Thymus (tissue), 11 donors: ENCODE results near the gene N4BP2L1. TPM values are rescaled to one million over a fixed set of nuclear protein-coding genes. Genes with fewer than 3 reads are reported as not detected.
A peak's percentile ranks its signal among the peaks of the same experiment; 100 is the strongest.

Experiments
- DNase-seq, 9 donors: peaks; one replicate each; pipeline ENCODE4 v3.0.0-alpha.2; 2013; ENCODE audit warnings: low spot score in 9 of 9, low read depth in 6 of 9, missing footprints in 1 of 9
- H3K27ac ChIP-seq, 2 donors: one replicate each; pipeline ENCODE4 v1.5.1; 2013; ENCODE audit warnings: control low read depth in 1 of 2, low read depth in 1 of 2, low read length in 1 of 2, mild to moderate bottlenecking in 1 of 2, moderate library complexity in 1 of 2
- H3K27me3 ChIP-seq, 2 donors: one replicate each; pipeline ENCODE4 v1.5.1; 2013; ENCODE audit warnings: low read length in 1 of 2; ENCODE audit not compliant: control insufficient read depth in 2 of 2, insufficient read depth in 1 of 2
- H3K36me3 ChIP-seq, 2 donors: one replicate each; pipeline ENCODE4 v1.5.1; 2013; ENCODE audit warnings: low read length in 1 of 2, mild to moderate bottlenecking in 1 of 2, moderate library complexity in 1 of 2; ENCODE audit not compliant: control insufficient read depth in 2 of 2, insufficient read depth in 2 of 2
- H3K4me1 ChIP-seq, 2 donors: one replicate each; pipeline ENCODE4 v1.5.1; 2013; ENCODE audit warnings: low read length in 2 of 2; ENCODE audit not compliant: control insufficient read depth in 2 of 2, insufficient read depth in 2 of 2
- H3K4me3 ChIP-seq, 2 donors: one replicate each; pipeline ENCODE4 v1.5.1; 2013; ENCODE audit warnings: low read length in 2 of 2, control low read depth in 1 of 2, mild to moderate bottlenecking in 1 of 2
- H3K9me3 ChIP-seq, 2 donors: one replicate each; pipeline ENCODE4 v1.5.1; 2013; ENCODE audit warnings: low read length in 1 of 2, mild to moderate bottlenecking in 1 of 2; ENCODE audit not compliant: control insufficient read depth in 2 of 2, insufficient read depth in 1 of 2
- WGBS: extraction: QIAGEN DNeasy Blood & Tissue Kit; methylation state at CpG from one replicate; pipeline ENCODE4 v1.1.7; 2013; 5-methylcytosine and 5-hydroxymethylcytosine counted together
- polyA plus RNA-seq: library from polyadenylated mRNA; stranded (reverse); fragments of 200-250 nt; gene quantifications from one replicate; pipeline ENCODE4 v1.2.3, GENCODE V29; 2013
- total RNA-seq: library from RNA; stranded (reverse); fragments of 120-200 nt; gene quantifications from one replicate; pipeline ENCODE4 v1.2.4, GENCODE V29; 2013
- donor health status: healthy.

Gene N4BP2L1
- total and polyA plus RNA-seq, 2 donors, result 33.5 to 75.7 TPM

GRCh38 chr13:32445461-32445860 is 17.5 kb upstream of the N4BP2L1 start:
- no peaks in the 10 kb centered on the region for H3K36me3 ChIP-seq
- H3K27me3 ChIP-seq, result no peaks in the 10 kb centered on the region
- no peak for DNase-seq
- H3K27ac ChIP-seq, result no peak overlapping the region
- H3K4me3 ChIP-seq, result no peak overlapping the region
- no peaks in the 10 kb centered on the region for H3K9me3 ChIP-seq
- WGBS, result 96% methylated on average over 2 of the region's 2 CpGs
- no peaks in the 10 kb centered on the region for H3K4me1 ChIP-seq

DNA sequence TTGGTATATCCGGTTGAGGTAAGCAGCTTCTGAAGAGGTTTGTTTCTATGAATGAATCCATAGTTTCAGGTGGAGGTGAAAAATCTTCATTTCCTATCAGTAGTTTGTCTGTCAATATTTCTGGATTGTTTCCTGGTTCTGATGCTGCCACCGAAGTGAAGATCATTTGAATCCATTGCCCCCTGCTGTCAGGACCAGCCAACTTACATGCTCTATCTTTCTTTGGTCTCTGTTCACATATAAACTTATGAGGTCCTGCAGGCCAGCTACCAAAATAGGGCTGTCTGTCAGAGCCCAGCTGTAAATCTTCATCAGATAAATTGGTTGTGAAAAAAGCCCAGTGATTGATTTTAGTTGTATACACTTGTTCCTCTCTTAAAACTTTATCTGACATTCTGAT is 15.2 kb upstream of the N4BP2L1 start:
- Histone ChIP-seq H3K27me3 (no peaks in the 10 kb centered on the region), H3K9me3 (no peaks in the 10 kb centered on the region), H3K4me1 (no peaks in the 10 kb centered on the region), H3K4me3 (no peak overlapping the region), H3K36me3 (no peaks in the 10 kb centered on the region), H3K27ac (no peak overlapping the region)
- 52% methylated on average over 2 of the region's 2 CpGs for WGBS
- peak in 5 of 9 donors; percentile 21 to 65 (median 28) for DNase-seq

DNA sequence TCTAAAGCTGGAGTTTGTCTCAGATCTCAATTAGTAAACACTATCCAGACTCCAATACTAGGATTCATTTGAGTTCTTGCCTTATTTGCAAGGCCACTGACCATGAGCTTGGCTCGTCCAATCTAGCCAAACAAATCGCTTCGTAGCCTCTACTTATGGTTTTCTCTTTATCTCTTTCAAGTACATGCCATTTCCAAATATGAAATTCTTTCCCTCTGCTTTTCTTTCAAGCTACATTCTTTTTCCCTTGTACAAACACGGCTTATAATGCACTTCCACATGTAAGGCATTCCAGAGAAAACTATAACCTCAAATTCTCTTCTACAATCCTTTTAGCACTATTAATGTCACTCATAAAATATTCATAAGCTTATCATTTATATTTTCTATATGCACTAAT is 10.9 kb upstream of the N4BP2L1 start:
- Histone ChIP-seq H3K36me3 (no peaks in the 10 kb centered on the region), H3K27ac (no peak overlapping the region), H3K4me1 (no peaks in the 10 kb centered on the region), H3K4me3 (no peak overlapping the region), H3K27me3 (no peaks in the 10 kb centered on the region), H3K9me3 (no peaks in the 10 kb centered on the region)
- 98% methylated on average over 4 of the region's 4 CpGs for WGBS
- no peak for DNase-seq

DNA sequence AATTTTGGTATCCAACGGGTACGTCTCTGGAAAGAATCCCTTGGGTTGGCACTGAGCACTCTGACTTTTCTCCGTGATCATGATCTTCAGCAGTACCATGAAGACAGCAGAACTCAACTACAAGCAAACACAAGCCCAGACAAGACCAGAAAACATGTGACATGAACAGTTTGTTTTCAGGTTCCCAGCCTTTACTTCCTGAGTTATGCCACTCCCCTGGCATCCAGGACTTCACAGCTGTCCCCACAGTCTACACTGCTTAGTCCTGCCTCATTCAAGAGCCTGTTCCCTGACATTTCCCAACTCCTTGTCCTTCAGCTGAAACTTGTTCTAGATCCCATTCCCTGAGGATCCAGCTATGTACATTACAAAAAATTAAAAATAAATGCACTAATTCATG is 4.9 kb upstream of the N4BP2L1 start:
- Histone ChIP-seq H3K27me3 (no peaks in the 10 kb centered on the region), H3K4me1 (peaks cover 0 to 20% of the 10 kb centered on the region in 2 donors), H3K4me3 (no peak overlapping the region), H3K9me3 (no peaks in the 10 kb centered on the region), H3K36me3 (peaks cover 0 to 3% of the 10 kb centered on the region in 2 donors), H3K27ac (no peak overlapping the region)
- 90% methylated on average over 3 of the region's 3 CpGs for WGBS
- DNase-seq, result no peak

GRCh38 chr13:32431361-32431760 is 3.4 kb upstream of the N4BP2L1 start:
- no peak overlapping the region for H3K27ac ChIP-seq
- WGBS, result 98% methylated on average over 5 of the region's 5 CpGs
- no peak overlapping the region for H3K4me3 ChIP-seq
- DNase-seq, result no peak
- H3K27me3 ChIP-seq, result no peaks in the 10 kb centered on the region
- H3K4me1 ChIP-seq, result peaks cover 0 to 26% of the 10 kb centered on the region in 2 donors
- no peaks in the 10 kb centered on the region for H3K9me3 ChIP-seq
- H3K36me3 ChIP-seq, result peaks cover 0 to 3% of the 10 kb centered on the region in 2 donors

GRCh38 chr13:32430018-32430747 is 2.3 kb upstream of the N4BP2L1 start:
- DNase-seq, result peak in 1 of 9 donors; percentile 27
- peak overlapping the region in 1 of 2 donors; percentile 33 for H3K27ac ChIP-seq
- WGBS, result 23% methylated on average over 6 of the region's 6 CpGs

GRCh38 chr13:32429433-32429909 is 1.5 kb upstream of the N4BP2L1 start:
- 98% methylated on average over 6 of the region's 6 CpGs for WGBS
- H3K4me3 ChIP-seq, result no peak overlapping the region

More at GRCh38 chr13:32430018-32430747, 2.3 kb upstream of the N4BP2L1 start:
- peaks cover 8 to 37% of the 10 kb centered on the region in 2 donors for H3K4me1 ChIP-seq
- H3K4me3 ChIP-seq, result no peak overlapping the region
- H3K9me3 ChIP-seq, result no peaks in the 10 kb centered on the region
- no peaks in the 10 kb centered on the region for H3K27me3 ChIP-seq
- peaks cover 1 to 3% of the 10 kb centered on the region in 2 donors for H3K36me3 ChIP-seq

GRCh38 chr13:32428581-32429432 is 877 bp upstream of the N4BP2L1 start:
- Histone ChIP-seq H3K36me3 (peaks cover 3% of the 10 kb centered on the region in 2 donors), H3K4me1 (peaks cover 8 to 43% of the 10 kb centered on the region in 2 donors), H3K4me3 (peak overlapping the region; percentile 69 to 94), H3K27me3 (no peaks in the 10 kb centered on the region), H3K9me3 (no peaks in the 10 kb centered on the region), H3K27ac (peak overlapping the region; percentile 98 to 99)
- WGBS, result 62% methylated on average over 9 of the region's 9 CpGs
- peak in 1 of 9 donors; percentile 26 for DNase-seq

More at GRCh38 chr13:32429433-32429909, 1.5 kb upstream of the N4BP2L1 start:
- Histone ChIP-seq H3K27ac (peak overlapping the region in 1 of 2 donors; percentile 98), H3K36me3 (peaks cover 3% of the 10 kb centered on the region in 2 donors), H3K4me1 (peaks cover 8 to 40% of the 10 kb centered on the region in 2 donors), H3K9me3 (no peaks in the 10 kb centered on the region), H3K27me3 (no peaks in the 10 kb centered on the region)
- DNase-seq, result no peak
